ENCODE measurements around the gene C1orf35.
A peak's percentile ranks its signal among the peaks of the same experiment; 100 is the strongest.

The C1orf35 gene

DNA sequence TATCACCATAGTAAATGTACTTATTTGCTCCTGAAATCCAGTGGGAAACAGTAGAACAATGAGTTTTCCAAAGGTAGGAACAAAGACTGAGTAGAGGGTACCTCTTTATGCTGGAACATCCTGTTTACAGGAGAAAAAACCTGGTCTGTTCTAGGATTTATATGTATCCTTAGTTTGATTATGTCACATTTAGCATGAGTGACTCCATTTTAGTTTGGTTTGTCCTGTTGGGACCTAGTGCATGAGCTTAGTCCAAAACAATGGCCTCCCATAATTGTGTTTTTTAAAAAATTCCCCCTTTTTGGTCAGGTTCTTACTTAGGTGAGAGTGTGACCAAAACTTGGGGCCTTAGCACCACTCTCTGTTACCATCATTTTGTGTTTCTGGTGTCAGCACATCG, 9.5 kb upstream of the C1orf35 start:
- no peak for TF ChIP-seq MAX (IDR thresholded peaks at IDR 0.05)
- no peak for TF ChIP-seq CEBPB (IDR thresholded peaks at IDR 0.05)

- TF ChIP-seq EP300 (IDR thresholded peaks at IDR 0.05; ENCODE audit: borderline replicate concordance) (no peak), TEAD4 (IDR thresholded peaks at IDR 0.05) (no peak), TCF12 (IDR thresholded peaks at IDR 0.05; ENCODE audit: low read depth) (no peak), ZBTB7A (IDR thresholded peaks at IDR 0.05; ENCODE audit: low read depth) (no peak), EGR1 (IDR thresholded peaks at IDR 0.05) (no peak)
Measured at GRCh38 chr1:228112167-228112566, 9.0 kb upstream of the C1orf35 start.

DNA sequence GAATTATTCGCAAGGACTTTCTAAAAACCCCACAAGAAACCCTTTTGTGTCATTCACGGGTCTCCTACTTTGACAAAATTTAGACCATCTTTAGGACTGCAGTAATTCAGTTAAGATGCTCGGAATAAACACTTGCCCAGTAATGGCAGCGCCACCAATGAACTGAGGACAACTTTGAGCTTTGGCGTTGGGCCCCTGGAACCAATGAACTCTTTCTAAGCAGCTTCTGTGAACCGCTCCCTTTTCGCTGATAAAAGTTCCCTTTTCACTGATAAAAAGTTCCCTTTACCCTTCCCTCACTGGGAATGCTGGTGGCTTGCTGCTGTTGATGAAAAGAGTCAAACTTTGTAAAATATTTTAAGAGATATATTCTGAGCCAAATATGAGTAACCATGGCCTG, 7.4 kb upstream of the C1orf35 start:
- TF ChIP-seq TAF1 (IDR thresholded peaks at IDR 0.05; ENCODE audit: low read depth), result no peak
- TF ChIP-seq TCF12 (IDR thresholded peaks at IDR 0.05; ENCODE audit: low read depth), result no peak
- no peak for TF ChIP-seq FOXM1 (IDR thresholded peaks at IDR 0.05; ENCODE audit: borderline replicate concordance, low read depth)
- no peak for TF ChIP-seq CEBPB (IDR thresholded peaks at IDR 0.05)
- no peak for TF ChIP-seq EP300 (IDR thresholded peaks at IDR 0.05; ENCODE audit: borderline replicate concordance)
- no peak for TF ChIP-seq YY1 (IDR thresholded peaks at IDR 0.05; ENCODE audit: low read depth)
- TF ChIP-seq CREB1 (IDR thresholded peaks at IDR 0.05; ENCODE audit: low read depth), result no peak

GRCh38 chr1:228109962-228110488, 6.9 kb upstream of the C1orf35 start:
- TF ChIP-seq TCF12 (IDR thresholded peaks at IDR 0.05; ENCODE audit: low read depth), result no peak
- TF ChIP-seq USF1 (IDR thresholded peaks at IDR 0.05), result no peak
- no peak for TF ChIP-seq ZBTB7A (IDR thresholded peaks at IDR 0.05; ENCODE audit: low read depth)
- no peak for TF ChIP-seq EGR1 (IDR thresholded peaks at IDR 0.05)
- TF ChIP-seq YY1 (IDR thresholded peaks at IDR 0.05; ENCODE audit: low read depth), result no peak
- TF ChIP-seq TAF1 (IDR thresholded peaks at IDR 0.05; ENCODE audit: low read depth), result no peak
- TF ChIP-seq CEBPB (IDR thresholded peaks at IDR 0.05), result no peak
- no peak for TF ChIP-seq EP300 (IDR thresholded peaks at IDR 0.05; ENCODE audit: borderline replicate concordance)
- TF ChIP-seq RAD21 (IDR thresholded peaks at IDR 0.05; ENCODE audit: low read depth), result no peak

- no peak for TF ChIP-seq RAD21 (IDR thresholded peaks at IDR 0.05; ENCODE audit: low read depth)
- TF ChIP-seq EP300 (IDR thresholded peaks at IDR 0.05; ENCODE audit: borderline replicate concordance), result no peak
- TF ChIP-seq TCF12 (IDR thresholded peaks at IDR 0.05; ENCODE audit: low read depth), result no peak; the same call in 1 of the 2 replicates
- TF ChIP-seq REST (IDR thresholded peaks at IDR 0.05; ENCODE audit: low read depth), result no peak
- no peak for TF ChIP-seq FOXM1 (IDR thresholded peaks at IDR 0.05; ENCODE audit: borderline replicate concordance, low read depth)
- peak; percentile 41 for TF ChIP-seq TAF1 (IDR thresholded peaks at IDR 0.05; ENCODE audit: low read depth)
- peak; percentile 38; the same call in 1 of the 2 replicates for TF ChIP-seq CEBPB (IDR thresholded peaks at IDR 0.05)
- TF ChIP-seq MAX (IDR thresholded peaks at IDR 0.05), result peak; percentile 86
- peak; percentile 67; the same call in 1 of the 2 replicates for TF ChIP-seq YY1 (IDR thresholded peaks at IDR 0.05; ENCODE audit: low read depth)
- TF ChIP-seq TEAD4 (IDR thresholded peaks at IDR 0.05), result no peak
- TF ChIP-seq USF1 (IDR thresholded peaks at IDR 0.05), result no peak
- no peak for TF ChIP-seq NFIC (IDR thresholded peaks at IDR 0.05)
- TF ChIP-seq ZBTB7A (IDR thresholded peaks at IDR 0.05; ENCODE audit: low read depth), result peak; percentile 89
- TF ChIP-seq CREB1 (IDR thresholded peaks at IDR 0.05; ENCODE audit: low read depth), result peak; percentile 100
- TF ChIP-seq EGR1 (IDR thresholded peaks at IDR 0.05), result peak; percentile 95
Measured at GRCh38 chr1:228109073-228109961, 6.2 kb upstream of the C1orf35 start, which contains the start of gene MRPL55. Gene MRPL55, minus strand, starts transcription at chr1:228109299. Its CDS starts 1,039 bp downstream, at chr1:228108260.

GRCh38 chr1:228108742-228109072, 5.6 kb upstream of the C1orf35 start:
- TF ChIP-seq TEAD4 (IDR thresholded peaks at IDR 0.05) (no peak), MAX (IDR thresholded peaks at IDR 0.05) (no peak), ZBTB7A (IDR thresholded peaks at IDR 0.05; ENCODE audit: low read depth) (no peak), CEBPB (IDR thresholded peaks at IDR 0.05) (no peak), NFIC (IDR thresholded peaks at IDR 0.05) (no peak), USF1 (IDR thresholded peaks at IDR 0.05) (no peak), TAF1 (IDR thresholded peaks at IDR 0.05; ENCODE audit: low read depth) (no peak), EP300 (IDR thresholded peaks at IDR 0.05; ENCODE audit: borderline replicate concordance) (no peak), RAD21 (IDR thresholded peaks at IDR 0.05; ENCODE audit: low read depth) (no peak), TCF12 (IDR thresholded peaks at IDR 0.05; ENCODE audit: low read depth) (no peak), REST (IDR thresholded peaks at IDR 0.05; ENCODE audit: low read depth) (no peak), EGR1 (IDR thresholded peaks at IDR 0.05) (no peak), CREB1 (IDR thresholded peaks at IDR 0.05; ENCODE audit: low read depth) (no peak), YY1 (IDR thresholded peaks at IDR 0.05; ENCODE audit: low read depth) (no peak), FOXM1 (IDR thresholded peaks at IDR 0.05; ENCODE audit: borderline replicate concordance, low read depth) (no peak)

Data from Ishikawa (cell line).